Neutrophil (primary cell): ENCODE measurements around the gene TMED6.
"Not testable (repeated sequence)": the region's sequence is repeated elsewhere in the genome, so short reads cannot be mapped to it uniquely, and the experiment has no call there.

Source experiments
- H3K27ac ChIP-seq: fragments of 200-600 bp; sonication (generic); 2 replicates; pipeline ENCODE4 v1.5.1; 2016; ENCODE audit warnings: mild to moderate bottlenecking, moderate library complexity
- H3K27me3 ChIP-seq: fragments of 200-600 bp; sonication (generic); 2 replicates; pipeline ENCODE4 v1.6.0; 2016; ENCODE audit warnings: mild to moderate bottlenecking
- H3K36me3 ChIP-seq: fragments of 200-600 bp; sonication (generic); 2 replicates; pipeline ENCODE4 v1.5.1; 2017
- H3K4me1 ChIP-seq, 2 experiments: fragments of 200-600 bp in 1 of 2; sonication (generic) in 1 of 2; 1 replicate in 1 of 2; 2 replicates in 1 of 2; pipeline versions ENCODE4 v1.5.1 to v1.6.1; 2013 to 2016; ENCODE audit warnings: low read depth in 1 of 2, low read length in 1 of 2, mild to moderate bottlenecking in 1 of 2, moderate library complexity in 1 of 2; ENCODE audit not compliant: control insufficient read depth in 1 of 2, insufficient read depth in 1 of 2
- H3K4me3 ChIP-seq, 2 experiments: fragments of 200-600 bp in 1 of 2; sonication (generic) in 1 of 2; 1 replicate in 1 of 2; 2 replicates in 1 of 2; pipeline ENCODE4 v1.5.1; 2013 to 2016; ENCODE audit warnings: low read depth in 1 of 2, low read length in 1 of 2, mild to moderate bottlenecking in 1 of 2, moderate library complexity in 1 of 2
- H3K9me3 ChIP-seq: fragments of 200-600 bp; sonication (generic); 2 replicates; pipeline ENCODE4 v1.5.1; 2016
- CTCF ChIP-seq: fragments of 200-600 bp; sonication (generic); IDR thresholded peaks from 2 replicates; pipeline ENCODE4 v1.5.1; 2016; ENCODE audit warnings: antibody characterized with exemption

TMED6 gene

GRCh38 chr16:69307091-69307490 lies 44.5 kb downstream of the TMED6 start:
- TF ChIP-seq CTCF, result no peak
- H3K4me1 ChIP-seq, result peaks cover 11% of the 10 kb centered on the region in 2 experiments
- no peaks in the 10 kb centered on the region for H3K9me3 ChIP-seq
- H3K27me3 ChIP-seq, result no peaks in the 10 kb centered on the region
- no peak overlapping the region for H3K4me3 ChIP-seq
- no peak overlapping the region for H3K27ac ChIP-seq
- peaks cover 2% of the 10 kb centered on the region for H3K36me3 ChIP-seq

GRCh38 chr16:69306031-69306430 lies 45.6 kb downstream of the TMED6 start:
- Histone ChIP-seq H3K27ac (no peak overlapping the region), H3K4me3 (no peak overlapping the region), H3K27me3 (no peaks in the 10 kb centered on the region), H3K36me3 (peaks cover 6% of the 10 kb centered on the region), H3K4me1 (peaks cover 6% of the 10 kb centered on the region in 2 experiments), H3K9me3 (no peaks in the 10 kb centered on the region)
- no peak for TF ChIP-seq CTCF

DNA sequence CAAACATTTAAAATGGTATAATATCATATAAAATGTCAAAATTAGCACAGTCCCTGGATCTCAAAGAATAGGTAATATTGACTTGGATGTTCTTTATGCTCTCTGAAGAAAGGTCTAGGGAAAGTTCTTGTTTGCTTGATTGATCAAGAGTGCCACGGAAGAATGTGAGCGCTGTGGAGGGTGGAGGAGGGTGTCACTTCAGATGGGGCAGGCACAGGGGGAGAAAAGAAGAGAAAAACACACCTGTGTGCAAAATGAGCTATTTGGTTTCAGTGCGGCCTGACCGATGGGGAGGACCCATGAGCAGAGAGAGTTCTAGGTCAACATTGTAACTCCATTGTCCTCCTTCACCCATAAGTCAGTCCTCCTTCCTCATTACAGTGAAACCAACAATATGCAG lies 49.3 kb downstream of the TMED6 start:
- TF ChIP-seq CTCF, result no peak
- H3K27ac ChIP-seq, result no peak overlapping the region
- H3K4me3 ChIP-seq, result no peak overlapping the region
- peaks cover 19 to 21% of the 10 kb centered on the region in 2 experiments for H3K4me1 ChIP-seq
- no peaks in the 10 kb centered on the region for H3K9me3 ChIP-seq
- H3K27me3 ChIP-seq, result no peaks in the 10 kb centered on the region
- H3K36me3 ChIP-seq, result peaks cover 19% of the 10 kb centered on the region

GRCh38 chr16:69301861-69302260 lies 49.7 kb downstream of the TMED6 start:
- H3K27me3 ChIP-seq, result no peaks in the 10 kb centered on the region
- peaks cover 19% of the 10 kb centered on the region for H3K36me3 ChIP-seq
- no peaks in the 10 kb centered on the region for H3K9me3 ChIP-seq
- H3K4me1 ChIP-seq, result peaks cover 19 to 21% of the 10 kb centered on the region in 2 experiments
- TF ChIP-seq CTCF, result no peak
- H3K27ac ChIP-seq, result no peak overlapping the region
- H3K4me3 ChIP-seq, result no peak overlapping the region

DNA sequence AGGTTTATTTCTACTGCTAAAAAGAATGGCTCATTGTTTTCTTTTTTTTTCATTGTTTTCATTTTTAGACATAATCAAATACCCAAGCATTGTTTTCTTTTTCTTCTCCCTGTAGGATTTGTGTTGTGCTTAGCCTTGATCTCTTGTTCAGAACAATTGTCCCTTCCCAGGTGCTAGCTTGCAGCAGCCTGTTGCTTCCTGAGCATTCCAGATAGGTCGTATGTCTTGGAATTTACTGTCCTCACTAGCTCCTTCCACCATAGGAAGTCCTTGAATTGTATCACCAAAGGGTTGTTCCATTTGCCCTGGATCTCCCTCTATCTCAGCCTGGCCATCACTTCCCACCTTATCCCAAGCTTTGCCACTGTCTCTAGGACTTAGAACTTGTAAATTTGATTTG lies 50.4 kb downstream of the TMED6 start:
- Histone ChIP-seq H3K27ac (no peak overlapping the region), H3K9me3 (no peaks in the 10 kb centered on the region), H3K4me1 (peaks cover 19 to 21% of the 10 kb centered on the region in 2 experiments), H3K36me3 (peaks cover 19% of the 10 kb centered on the region), H3K4me3 (no peak overlapping the region), H3K27me3 (no peaks in the 10 kb centered on the region)
- no peak for TF ChIP-seq CTCF

GRCh38 chr16:69298261-69298660 lies 53.3 kb downstream of the TMED6 start:
- Histone ChIP-seq H3K36me3 (peaks cover 19% of the 10 kb centered on the region), H3K27ac (peak overlapping the region; percentile 73), H3K4me3 (no peak overlapping the region), H3K4me1 (peaks cover 19 to 21% of the 10 kb centered on the region in 2 experiments), H3K9me3 (no peaks in the 10 kb centered on the region), H3K27me3 (no peaks in the 10 kb centered on the region)
- TF ChIP-seq CTCF, result no peak

DNA sequence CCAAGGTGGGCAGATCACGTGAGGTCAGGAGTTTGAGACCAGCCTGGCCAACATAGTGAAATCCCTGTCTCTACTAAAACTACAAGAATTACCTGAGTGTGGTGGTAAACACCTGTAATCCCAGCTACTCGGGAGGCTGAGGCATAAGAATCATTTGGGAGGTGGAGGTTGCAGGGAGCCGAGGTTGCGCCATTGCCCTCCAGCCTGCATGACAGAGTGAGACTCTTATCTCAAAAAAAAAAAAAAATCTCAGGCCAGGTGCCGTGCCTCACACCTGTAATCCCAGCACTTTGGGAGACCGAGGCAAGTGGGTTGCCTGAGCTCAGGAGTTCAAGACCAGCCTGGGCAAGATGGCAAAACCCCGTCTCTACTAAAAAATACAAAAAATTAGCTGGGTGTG lies 54.8 kb downstream of the TMED6 start:
- H3K36me3 ChIP-seq, result peaks cover 13% of the 10 kb centered on the region
- H3K27ac ChIP-seq, H3K27me3 ChIP-seq, H3K9me3 ChIP-seq, H3K4me3 ChIP-seq: not testable (repeated sequence)
- H3K4me1 ChIP-seq, result peaks cover 19 to 21% of the 10 kb centered on the region in 2 experiments
